HepG2 (cell line): Measurements from ENCODE around the gene ADCY7. TPM values are rescaled to one million over a fixed set of nuclear protein-coding genes. Genes with fewer than 3 reads are reported as not detected.

Experiments used
- ARID4A ChIP-seq: sonication (generic); formaldehyde crosslinking; IDR thresholded peaks from 2 replicates; pipeline ENCODE4 v1.5.0; 2020; ENCODE audit warnings: mild to moderate bottlenecking, missing genetic modification reagents, borderline replicate concordance
- HNF4G ChIP-seq, 2 experiments: sonication (generic) in 1 of 2; formaldehyde crosslinking in 1 of 2; IDR thresholded peaks; 2 replicates each; pipeline versions ENCODE4 v1.4.0 to v1.6.1; 2011 to 2020; ENCODE audit warnings: borderline replicate concordance in 2 of 2, low read depth in 2 of 2, mild to moderate bottlenecking in 2 of 2, low read length in 1 of 2, missing genetic modification reagents in 1 of 2, moderate library complexity in 1 of 2
- ISL2 ChIP-seq: sonication (generic); formaldehyde crosslinking; IDR thresholded peaks from 2 replicates; pipeline ENCODE4 v1.5.0; 2020; ENCODE audit warnings: missing genetic modification reagents
- KDM6A ChIP-seq: IDR thresholded peaks from 2 replicates; pipeline ENCODE4 v1.6.1; 2016; ENCODE audit warnings: low read depth
- NRL ChIP-seq: sonication (generic); formaldehyde crosslinking; IDR thresholded peaks from 2 replicates; pipeline ENCODE4 v1.5.0; 2020; ENCODE audit warnings: missing genetic modification reagents, mild to moderate bottlenecking, moderate library complexity, borderline replicate concordance
- PATZ1 ChIP-seq: sonication (generic); formaldehyde crosslinking; IDR thresholded peaks from 2 replicates; pipeline ENCODE4 v1.4.0; 2020; ENCODE audit warnings: missing genetic modification reagents
- PPARG ChIP-seq: conservative IDR thresholded peaks from 2 replicates; pipeline ENCODE4 v1.6.1; 2016; ENCODE audit warnings: missing biosample characterization, missing genetic modification reagents
- PREB ChIP-seq: sonication (generic); formaldehyde crosslinking; IDR thresholded peaks from 2 replicates; pipeline ENCODE4 v1.4.0; 2020; ENCODE audit warnings: missing genetic modification reagents
- SAP130 ChIP-seq: IDR thresholded peaks from 2 replicates; pipeline ENCODE4 v1.6.1; 2016; ENCODE audit warnings: low read depth
- SRY ChIP-seq: sonication (generic); formaldehyde crosslinking; IDR thresholded peaks from 2 replicates; pipeline ENCODE4 v1.8.0; 2022; ENCODE audit warnings: mild to moderate bottlenecking, missing genetic modification reagents
- STAT5B ChIP-seq: sonication (generic); formaldehyde crosslinking; IDR thresholded peaks from 2 replicates; pipeline ENCODE4 v1.4.0; 2020; ENCODE audit warnings: missing genetic modification reagents
- TARDBP ChIP-seq: sonication (generic); formaldehyde crosslinking; IDR thresholded peaks from 2 replicates; pipeline ENCODE4 v1.8.0; 2022; ENCODE audit warnings: mild to moderate bottlenecking, missing genetic modification reagents
- ZNF18 ChIP-seq: sonication (generic); formaldehyde crosslinking; IDR thresholded peaks from 2 replicates; pipeline ENCODE4 v1.8.0; 2022; ENCODE audit warnings: mild to moderate bottlenecking, missing genetic modification reagents; ENCODE audit not compliant: insufficient replicate concordance
- ZNF292 ChIP-seq: sonication (generic); formaldehyde crosslinking; IDR thresholded peaks from 2 replicates; pipeline ENCODE4 v1.8.1; 2022; ENCODE audit warnings: mild to moderate bottlenecking, low read depth, missing genetic modification reagents, borderline replicate concordance
- ZNF337 ChIP-seq: sonication (generic); formaldehyde crosslinking; IDR thresholded peaks from 2 replicates; pipeline ENCODE4 v1.5.1; 2020; ENCODE audit warnings: missing genetic modification reagents, low read depth, mild to moderate bottlenecking, borderline replicate concordance
- ZNF431 ChIP-seq: sonication (generic); formaldehyde crosslinking; IDR thresholded peaks from 2 replicates; pipeline ENCODE4 v1.9.0; 2022; ENCODE audit warnings: missing genetic modification reagents, low read depth, mild to moderate bottlenecking, borderline replicate concordance
- ZNF629 ChIP-seq: sonication (generic); formaldehyde crosslinking; conservative IDR thresholded peaks from 2 replicates; pipeline ENCODE4 v1.5.0; 2020; ENCODE audit warnings: missing genetic modification reagents
- polyA plus RNA-seq, 8 experiments: library from polyadenylated mRNA; depleted of rRNA in 3 of 8; stranded (reverse) in 7 of 8; unstranded in 1 of 8; fragments of >200 nt; fragmentation: Illumina TruSeq in 4 of 8; extraction: Trizol in 4 of 8; gene quantifications; 2 replicates each; pipeline versions ENCODE4 v1.2.1 to v1.2.3, GENCODE V29; 2011 to 2016; ENCODE audit warnings: low read depth in 4 of 8, missing spikeins in 1 of 8, mixed read lengths in 1 of 8; ENCODE audit not compliant: insufficient read depth in 1 of 8
- total RNA-seq, 5 experiments: library from RNA; depleted of rRNA; stranded (reverse); fragments of >200 nt; fragmentation: Illumina TruSeq; extraction: Trizol; gene quantifications; 2 replicates each; pipeline ENCODE4 v1.2.3, GENCODE V29; 2016; ENCODE audit warnings: low read depth in 1 of 5

Gene ADCY7
- total and polyA plus RNA-seq, 2 of the 13 experiments (the other 11 are each of a cell fraction or from before 2014, with no cell fraction given) = 2.2 to 4.3 TPM

GRCh38 chr16:50298075-50298460 lies 31.7 kb downstream of the ADCY7 start (continued):
- TF ChIP-seq ARID4A (CRISPR knock-in tag) (0 out of 2 replicates have a peak, but pooled peaks have one; percentile 50), KDM6A (CRISPR knock-in tag) (0 out of 2 replicates have a peak, but pooled peaks have one; percentile 17), HNF4G (IDR thresholded peaks at IDR 0.05; ENCODE audit: borderline replicate concordance, low read depth, low read length) (peak; percentile 72), HNF4G (CRISPR knock-in tag; IDR thresholded peaks at IDR 0.05; ENCODE audit: borderline replicate concordance, low read depth) (peak; percentile 68; the same call in 1 of the 2 replicates), SRY (CRISPR knock-in tag) (0 out of 2 replicates have a peak, but pooled peaks have one; percentile 6), PREB (CRISPR knock-in tag) (no peak), ZNF292 (peak; percentile 80; the same call in 1 of the 2 replicates), ZNF431 (0 out of 2 replicates have a peak, but pooled peaks have one; percentile 9), STAT5B (no peak), ISL2 (0 out of 2 replicates have a peak, but pooled peaks have one; percentile 34), NRL (CRISPR knock-in tag) (no peak; the same call in 1 of the 2 replicates), ZNF629 (CRISPR knock-in tag) (peak; percentile 32; the same call in 1 of the 2 replicates), ZNF337 (CRISPR knock-in tag) (no peak), ZNF18 (CRISPR knock-in tag) (peak; percentile 89), TARDBP (peak; percentile 55; the same call in 1 of the 2 replicates), PPARG (peak; percentile 65), PATZ1 (peak; percentile 89), SAP130 (CRISPR knock-in tag) (peak; percentile 57; the same call in 1 of the 2 replicates)
